Central memory CD4-positive, alpha-beta T cell (primary cell): ENCODE data around the gene RPUSD4.

Source experiments
- DNase-seq: peaks from one replicate; pipeline ENCODE4 v3.0.0; 2022

Gene RPUSD4

DNA sequence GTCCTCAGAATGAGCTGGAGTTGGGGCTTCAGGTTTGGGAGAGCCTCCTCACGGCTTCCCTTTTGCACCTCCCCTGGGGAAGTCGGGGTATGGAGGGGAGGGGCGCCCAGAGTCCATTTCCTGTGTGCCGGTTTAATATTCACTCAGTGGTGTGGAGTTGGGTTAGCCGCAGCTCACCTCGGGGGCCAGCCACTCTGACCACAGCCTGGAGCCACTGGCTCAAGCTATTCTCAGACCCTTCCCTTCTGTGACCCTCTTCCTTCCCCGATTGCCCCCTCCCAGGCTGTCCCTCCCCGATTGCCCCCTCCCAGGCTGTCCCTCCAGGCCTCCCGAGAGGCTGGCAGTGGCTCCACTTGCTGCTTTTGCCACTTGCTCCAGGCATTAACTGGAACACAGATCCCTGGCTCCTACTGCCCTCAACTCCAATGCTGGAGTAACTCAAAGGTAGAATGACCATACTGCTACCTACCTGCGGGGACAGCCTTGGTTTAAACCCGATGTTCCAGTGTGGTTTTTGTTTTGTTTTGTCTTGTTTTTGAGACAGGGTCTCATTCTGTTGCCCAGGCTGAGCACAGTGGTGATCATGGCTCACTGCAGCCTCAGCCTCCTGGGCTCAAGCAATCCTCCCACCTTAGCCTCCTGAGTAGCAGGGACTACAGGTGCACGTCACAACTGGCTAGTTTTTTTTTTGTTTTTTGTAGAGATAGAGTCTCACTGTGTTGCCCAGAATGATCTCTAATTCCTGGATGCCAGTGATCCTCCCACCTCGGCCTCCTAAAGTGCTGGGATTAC, 29.3 kb downstream of the RPUSD4 start:
- DNase-seq = no peak

DNA sequence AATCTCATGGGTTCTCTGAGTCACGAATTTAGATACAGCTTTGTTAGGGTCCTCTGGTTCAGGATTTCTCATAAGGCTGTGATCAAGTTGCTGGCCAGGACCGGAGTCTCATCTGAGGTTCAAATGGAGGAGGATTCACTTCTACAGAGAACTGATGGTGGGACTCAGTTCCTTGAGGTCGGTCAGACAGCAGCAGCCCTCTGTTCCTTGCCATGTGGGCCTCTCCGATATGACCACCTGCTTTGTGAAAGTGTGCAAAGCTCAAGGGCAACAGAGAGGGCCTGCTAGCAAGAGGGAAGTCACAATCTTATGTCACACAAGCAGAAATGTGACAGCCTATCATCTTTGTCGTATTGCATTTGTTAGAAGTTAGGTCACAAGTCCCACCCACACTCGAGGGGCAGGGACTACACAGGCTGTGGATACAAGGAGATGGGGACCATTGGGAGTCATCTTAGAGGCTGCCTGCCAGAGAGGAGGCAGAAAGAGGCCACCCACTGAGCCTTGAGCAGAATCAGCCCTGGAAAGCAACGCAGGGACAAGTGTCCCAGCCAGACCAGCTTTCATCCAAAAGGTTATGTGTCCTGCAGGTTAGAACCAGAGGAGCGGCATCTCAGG, 34.5 kb downstream of the RPUSD4 start:
- no peak for DNase-seq

DNA sequence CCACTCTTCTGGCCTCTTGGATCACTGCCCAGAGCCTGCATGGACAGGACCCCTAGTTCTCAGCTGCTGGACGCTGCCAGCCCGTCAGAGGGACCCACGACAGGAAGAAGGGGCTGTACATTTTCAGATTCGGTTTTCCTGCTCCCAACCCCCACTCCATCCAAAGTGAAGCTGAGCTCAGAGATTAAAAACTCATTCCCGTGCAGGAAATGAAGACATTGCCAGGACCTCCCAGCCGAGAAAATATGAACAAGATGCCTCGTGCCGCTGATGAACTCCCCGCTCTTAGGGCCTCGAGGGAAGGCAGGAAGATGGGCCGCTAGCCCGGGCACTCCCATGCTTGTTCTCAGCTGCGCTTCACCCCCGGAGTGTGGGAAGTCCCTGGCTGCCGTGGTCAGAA, 36.1 kb downstream of the RPUSD4 start:
- no peak for DNase-seq

DNA sequence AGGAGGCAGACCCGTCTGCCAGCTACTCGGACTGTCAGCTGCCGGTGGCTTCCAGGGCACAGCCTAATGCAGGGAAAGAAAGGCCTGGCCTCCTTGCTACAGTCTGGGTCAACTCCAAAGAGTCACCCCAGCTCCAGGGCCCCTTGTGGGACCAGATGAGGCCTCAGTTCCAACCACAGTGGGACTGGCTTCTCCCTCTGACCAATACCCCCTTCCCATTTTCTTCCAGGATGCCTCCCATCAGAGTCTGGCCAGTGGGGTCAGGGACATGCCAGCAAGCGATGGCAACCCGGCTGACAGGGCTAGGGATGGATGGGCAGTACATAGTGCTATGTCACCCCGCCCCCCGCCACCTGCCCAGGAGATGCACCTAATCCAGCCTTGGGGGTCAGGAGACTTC, 36.6 kb downstream of the RPUSD4 start:
- no peak for DNase-seq

DNA sequence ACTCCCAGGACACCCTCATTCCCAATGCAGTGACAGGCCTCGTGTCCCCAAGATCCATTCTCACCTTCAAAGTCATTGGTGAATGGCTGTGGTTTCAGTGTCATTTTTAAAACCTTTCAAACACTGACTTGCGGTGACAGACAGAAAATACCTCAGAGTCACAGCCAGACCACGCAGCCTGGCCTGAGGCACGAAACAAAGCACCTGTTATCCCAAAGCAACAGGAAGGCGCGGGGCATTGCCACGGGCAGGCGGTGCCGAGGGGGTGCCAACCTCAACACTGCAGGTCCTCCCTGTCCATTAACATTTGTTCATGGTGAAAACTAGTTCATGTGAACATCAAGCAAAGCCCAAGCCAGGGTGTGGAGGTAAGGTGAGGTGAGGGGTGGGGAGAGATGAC, 38.2 kb downstream of the RPUSD4 start:
- DNase-seq = no peak

DNA sequence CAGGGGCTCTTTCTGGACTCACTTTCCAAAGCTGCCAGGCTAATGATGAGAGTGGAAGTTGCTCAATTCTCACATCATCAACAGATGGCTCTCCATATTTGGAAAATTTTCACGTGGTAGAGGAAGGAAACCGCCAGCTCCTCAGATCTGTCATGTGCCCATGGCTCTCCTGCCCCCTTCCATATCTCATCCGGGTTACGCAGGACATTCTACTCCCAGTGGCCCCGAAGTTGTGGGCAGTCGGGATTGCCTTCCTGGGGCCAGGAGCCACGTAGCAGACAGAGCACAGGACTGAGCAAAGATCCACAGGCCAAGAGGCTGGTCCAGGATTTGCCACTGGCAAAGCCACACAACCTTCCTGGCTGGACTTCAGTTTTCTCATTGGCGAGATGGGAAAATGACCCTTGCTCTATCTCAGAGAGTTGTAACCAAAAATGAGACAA, 38.8 kb downstream of the RPUSD4 start:
- no peak for DNase-seq

DNA sequence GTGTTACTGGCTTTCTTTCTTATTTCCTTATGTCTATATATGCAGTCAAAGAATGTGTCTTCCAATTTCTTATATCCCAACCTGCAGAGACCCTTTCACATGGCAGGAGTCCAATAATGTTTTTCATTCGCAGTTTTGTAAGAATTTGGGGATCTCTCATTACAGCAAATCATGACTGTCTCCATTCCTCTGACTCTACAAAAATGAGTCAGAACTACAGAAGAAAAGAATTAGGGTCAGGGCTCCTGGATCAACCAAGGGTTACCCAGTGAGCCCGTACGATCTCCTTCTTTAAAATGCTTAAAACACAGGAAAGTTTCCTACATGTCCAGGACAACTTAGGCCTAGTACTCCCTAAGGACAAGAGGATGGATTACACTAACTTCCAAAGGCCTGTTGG, 42.2 kb downstream of the RPUSD4 start:
- no peak for DNase-seq

DNA sequence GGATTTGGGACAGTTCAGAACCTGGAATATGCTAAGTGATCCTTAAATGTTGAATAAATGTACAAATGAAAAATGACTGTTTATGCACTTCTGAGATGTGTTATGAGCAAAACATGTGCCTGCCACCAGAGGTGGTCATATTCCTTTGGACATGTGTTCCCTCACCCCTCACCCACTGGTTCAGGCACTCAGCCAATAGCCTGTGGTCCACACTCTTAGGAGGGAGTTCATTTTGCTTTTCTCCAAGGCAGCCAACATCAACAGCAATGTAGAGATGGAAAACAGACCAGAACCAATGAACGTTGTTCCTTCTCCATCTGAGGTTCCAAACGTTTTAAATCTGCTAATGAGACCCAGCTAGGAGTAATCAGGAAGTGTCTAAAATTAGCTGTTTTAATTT, 44.0 kb downstream of the RPUSD4 start:
- no peak for DNase-seq

DNA sequence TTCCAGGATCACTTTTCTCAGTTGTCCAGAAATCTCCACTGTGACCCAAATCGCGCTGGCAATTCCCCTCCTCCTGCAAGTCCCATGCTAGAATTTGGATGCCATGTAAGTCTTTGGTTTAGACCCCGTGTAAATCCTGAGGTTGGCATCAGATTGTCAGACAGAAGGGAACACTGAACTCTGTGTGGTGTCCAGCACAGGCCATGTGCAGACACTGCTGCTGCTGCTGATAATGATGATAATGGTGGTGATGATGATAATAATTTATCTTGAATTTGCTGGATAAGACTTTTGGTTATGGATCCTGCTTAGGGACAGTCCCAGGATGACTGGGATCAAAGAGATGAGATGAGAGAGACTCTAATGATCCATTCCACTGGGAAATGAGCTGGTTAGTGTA, 45.0 kb downstream of the RPUSD4 start:
- no peak for DNase-seq

DNA sequence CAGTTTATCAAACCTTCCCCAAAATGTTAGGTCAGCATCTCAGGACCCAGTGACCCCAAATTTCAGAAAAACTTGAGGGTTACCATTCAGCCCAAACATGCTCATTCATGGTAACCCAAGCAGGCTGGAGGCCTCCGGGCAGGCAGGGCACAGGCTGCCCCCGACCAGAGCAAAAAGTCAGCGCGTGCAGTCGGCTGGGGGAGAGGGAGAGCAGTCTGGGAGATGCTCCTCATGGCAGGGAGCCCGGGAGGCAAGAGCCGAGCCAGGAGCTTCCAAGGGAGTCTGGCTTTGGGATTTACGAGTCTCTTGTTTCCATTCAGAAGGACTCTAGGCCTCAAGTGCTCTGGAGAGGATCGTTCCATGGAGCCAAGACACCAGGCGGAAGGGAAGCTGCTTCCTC, 45.7 kb downstream of the RPUSD4 start:
- no peak for DNase-seq

DNA sequence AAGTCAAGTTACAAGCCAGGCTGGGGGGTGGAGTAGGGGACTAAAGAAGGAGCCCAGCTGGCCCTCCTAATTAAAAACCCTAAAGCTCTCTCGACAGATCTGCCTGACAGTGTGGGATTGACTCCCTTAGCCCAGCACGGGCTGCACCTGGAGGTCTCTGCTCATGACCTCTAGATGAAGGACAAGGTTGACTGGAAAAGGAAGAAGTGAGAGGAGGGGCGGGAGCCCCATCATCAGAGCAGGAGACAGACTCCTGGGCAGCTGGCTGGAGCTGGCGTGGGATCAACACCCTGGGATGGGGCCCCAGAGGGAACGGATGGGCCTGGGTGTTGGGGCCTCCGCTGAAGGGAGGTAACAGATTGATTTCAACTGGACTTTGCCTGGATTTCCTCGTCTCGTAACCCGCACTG, 46.1 kb downstream of the RPUSD4 start:
- DNase-seq = no peak

DNA sequence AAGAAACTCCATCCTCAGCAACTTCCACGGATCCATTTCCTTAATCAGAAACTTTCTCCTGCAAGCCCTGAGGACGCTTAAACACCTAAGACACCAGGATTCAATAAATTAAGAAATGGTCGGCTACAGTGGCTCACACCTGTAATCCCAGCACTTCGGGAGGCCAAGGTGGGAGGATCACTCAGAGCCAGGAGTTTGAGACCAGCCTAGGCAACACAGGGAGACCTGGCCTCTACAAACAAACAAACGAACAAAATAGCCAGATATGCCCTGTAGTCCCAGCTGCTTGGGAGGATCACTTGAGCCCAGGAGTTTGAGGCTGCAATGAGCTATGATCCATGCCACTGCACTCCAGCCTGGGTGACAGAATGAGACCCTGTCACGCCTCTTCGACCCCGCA, 46.7 kb downstream of the RPUSD4 start:
- DNase-seq = no peak

DNA sequence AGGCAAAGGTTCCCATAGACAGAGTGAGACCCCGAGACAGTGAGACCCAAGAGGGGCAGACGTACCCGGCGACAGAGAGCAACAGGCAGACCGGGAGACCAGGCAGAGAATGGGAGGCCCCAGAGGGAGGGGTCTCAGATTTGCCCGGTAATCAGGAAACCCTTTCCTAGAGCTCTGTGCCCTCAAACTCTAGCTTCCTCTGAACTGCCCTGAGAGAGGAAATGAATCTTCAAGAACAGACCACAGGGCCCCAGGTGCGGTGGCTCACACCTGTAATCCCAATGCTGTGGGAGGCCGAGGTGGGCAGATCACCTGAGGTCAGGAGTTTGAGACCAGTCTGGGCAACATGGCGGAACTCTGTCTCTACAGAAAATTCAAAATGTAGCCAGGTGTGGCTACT, 47.7 kb downstream of the RPUSD4 start:
- DNase-seq = no peak

DNA sequence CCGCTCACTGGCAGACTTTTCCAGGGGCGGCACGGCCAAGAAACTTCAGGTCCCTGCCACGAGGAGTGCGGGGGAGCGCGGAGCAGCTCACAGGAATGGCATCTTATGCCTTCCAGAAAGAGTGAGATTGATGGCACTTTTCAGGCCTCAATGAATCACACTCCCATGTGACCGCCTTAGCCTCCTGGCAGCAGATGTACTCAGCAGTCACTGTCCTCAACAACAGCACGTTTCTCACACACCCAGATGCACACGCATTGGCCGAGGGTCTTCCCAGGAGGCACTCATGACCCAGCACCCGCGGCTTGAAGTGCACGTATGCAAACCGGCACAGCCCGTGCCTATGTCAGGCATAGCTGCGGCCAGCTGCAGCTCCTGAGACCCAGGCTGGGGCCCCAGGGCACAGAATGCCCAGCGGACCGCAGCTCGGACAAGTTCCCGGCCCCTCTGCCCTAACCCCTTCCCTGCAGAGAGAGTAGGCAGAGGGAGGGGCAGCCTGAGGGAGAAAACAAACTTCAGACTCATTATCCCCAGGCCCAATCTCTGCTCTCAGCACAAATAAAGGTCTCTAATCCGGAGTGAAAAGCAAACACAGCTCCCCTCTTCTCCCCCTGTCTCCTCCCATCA, 48.3 kb downstream of the RPUSD4 start:
- no peak for DNase-seq

DNA sequence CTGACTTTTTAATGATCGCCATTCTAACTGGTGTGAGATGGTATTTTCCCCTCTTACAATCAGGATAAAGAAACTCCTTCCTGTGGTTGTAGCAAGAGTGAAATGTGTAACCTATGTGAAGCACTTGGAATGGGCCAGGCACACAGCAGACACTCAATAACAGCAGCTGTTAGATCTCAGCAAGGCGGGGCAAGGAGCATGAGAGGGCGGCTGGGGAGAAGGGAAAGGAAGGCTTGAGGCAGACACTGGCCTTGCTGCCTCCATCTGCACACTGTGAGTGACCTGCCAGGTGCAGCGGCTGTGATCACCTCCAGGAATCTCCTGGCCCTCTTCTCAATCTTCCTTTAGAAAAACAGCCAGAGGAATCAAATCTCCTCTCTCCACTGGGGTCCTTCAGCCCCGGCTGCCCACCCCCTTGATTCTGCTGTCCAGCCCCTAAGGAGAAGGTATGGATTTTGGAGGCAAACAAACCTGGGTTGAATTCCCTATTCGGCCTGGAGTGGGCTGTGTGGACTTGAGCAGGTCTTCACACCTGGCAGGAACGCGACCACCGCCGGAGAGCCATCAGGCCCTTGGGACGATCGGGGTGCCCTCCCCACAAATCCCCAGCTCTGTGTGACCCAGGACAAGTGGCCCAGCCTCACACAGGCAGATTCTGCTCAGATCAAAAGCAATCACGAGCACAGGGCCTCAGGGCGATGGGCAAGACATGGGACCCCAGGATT, 49.0 kb downstream of the RPUSD4 start:
- no peak for DNase-seq

DNA sequence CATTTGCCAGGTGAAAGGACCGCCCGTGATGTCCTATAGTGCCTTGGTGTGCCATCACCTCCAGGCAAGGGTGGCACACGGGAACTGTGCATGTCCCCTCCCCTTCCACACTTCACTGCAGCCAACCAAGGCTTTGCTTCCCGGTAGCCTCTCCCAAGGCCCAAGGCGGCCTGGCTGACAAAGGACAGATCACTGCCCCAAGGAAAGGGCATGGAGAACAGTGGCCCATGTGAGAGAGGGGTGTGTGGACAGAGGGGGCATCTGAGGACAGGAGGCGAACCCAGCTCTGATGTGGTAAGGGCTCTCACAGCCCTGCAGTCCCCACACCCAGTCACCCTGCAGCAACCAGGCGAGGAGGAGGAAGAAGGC, 50.4 kb downstream of the RPUSD4 start:
- DNase-seq = no peak

DNA sequence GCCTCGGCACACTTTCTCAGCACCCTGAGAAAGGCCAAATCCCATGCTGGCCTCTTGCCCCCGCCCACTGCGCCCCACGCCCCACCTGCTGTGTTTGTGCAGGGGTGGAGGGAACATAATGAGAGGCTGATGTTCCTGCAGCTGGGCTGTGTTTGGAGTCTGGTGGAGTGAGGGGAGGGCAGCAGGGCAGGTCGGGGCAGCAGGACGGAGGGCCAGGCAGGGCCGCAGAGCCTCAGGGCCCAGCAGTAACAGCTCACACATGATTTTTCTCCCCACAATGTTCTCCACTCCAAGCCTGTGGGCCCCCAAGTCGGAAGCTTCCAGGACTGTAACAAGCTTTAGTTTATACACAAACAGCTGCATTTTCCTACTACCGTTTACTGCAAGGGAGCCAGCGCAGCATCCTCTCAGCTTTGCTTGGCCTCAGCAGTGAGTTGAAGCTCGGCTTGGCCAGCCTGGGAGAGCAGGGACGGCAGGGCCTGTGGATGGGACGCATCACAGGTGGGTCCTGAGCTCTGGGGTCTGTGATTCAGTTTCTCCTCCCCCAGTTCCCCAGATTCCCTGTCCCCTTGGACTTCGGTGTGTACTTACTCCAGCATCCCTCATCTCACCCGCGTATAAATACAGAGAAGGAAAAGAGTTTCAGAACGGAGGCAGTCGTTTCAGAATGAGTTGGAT, 51.0 kb downstream of the RPUSD4 start:
- DNase-seq = no peak

DNA sequence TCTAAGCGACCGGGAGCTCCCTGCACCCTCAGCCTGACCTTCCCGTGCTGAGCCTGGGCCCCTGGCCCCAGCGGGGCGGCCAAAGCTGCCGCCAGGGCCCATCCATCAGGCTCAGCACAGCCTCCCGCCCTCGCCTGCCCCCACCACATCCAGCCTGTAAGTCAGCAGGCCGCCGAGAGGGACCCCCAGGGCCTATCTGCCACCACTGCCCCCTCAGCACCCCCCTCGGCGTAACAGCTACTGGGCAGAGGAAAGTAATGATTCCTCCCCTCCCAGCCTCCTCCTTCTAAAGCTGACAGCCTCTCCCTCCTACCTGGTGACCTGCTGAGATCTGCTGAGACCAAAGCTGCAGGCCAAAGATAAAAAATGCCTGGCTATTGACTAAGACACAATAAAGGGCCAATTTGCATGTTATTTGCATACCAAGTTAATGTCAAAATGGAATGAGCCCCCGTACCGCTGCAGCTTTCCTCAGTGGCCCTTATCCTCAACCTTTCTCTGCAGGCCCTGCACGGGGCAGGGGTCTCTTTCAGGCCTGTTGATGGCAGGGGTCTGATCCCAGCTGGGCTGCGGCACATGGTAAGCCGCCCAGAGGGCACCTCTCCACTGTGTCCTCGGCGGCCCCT, 51.6 kb downstream of the RPUSD4 start:
- no peak for DNase-seq

DNA sequence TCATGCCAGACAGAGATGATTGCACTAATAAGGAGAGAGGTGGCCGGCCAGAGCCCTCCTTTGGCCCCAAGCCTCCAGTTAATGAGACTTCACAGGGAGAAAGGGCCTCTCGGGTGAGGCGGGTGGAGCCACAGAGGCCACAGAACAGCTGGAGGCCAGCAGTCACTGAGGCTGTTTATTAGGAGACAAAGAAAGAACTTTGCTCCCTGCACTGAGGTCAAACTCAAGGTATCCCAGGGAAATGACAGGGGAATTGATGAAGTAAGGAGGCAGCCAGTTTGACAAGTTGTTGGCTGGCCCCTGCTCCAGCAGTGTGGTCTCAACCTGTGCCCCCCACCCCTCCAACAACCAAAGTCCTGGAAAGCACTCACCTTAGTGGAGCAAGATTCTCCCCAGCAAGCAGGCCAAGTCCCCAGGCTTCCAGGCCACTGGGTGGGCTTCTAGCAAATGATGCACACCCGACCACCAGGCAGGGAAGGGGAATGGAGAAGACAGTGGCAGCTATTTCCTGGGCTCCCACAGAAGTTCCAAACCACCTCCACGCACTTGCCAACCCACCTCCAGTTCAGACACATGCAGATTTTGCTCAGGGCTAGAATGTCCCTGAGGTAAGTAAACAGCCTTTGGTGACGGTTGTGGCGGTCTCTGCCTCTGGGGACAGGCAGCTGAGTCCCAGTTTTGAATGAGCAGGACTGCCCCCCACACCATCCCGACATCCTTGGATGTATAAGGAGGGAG, 53.2 kb downstream of the RPUSD4 start:
- DNase-seq = no peak

DNA sequence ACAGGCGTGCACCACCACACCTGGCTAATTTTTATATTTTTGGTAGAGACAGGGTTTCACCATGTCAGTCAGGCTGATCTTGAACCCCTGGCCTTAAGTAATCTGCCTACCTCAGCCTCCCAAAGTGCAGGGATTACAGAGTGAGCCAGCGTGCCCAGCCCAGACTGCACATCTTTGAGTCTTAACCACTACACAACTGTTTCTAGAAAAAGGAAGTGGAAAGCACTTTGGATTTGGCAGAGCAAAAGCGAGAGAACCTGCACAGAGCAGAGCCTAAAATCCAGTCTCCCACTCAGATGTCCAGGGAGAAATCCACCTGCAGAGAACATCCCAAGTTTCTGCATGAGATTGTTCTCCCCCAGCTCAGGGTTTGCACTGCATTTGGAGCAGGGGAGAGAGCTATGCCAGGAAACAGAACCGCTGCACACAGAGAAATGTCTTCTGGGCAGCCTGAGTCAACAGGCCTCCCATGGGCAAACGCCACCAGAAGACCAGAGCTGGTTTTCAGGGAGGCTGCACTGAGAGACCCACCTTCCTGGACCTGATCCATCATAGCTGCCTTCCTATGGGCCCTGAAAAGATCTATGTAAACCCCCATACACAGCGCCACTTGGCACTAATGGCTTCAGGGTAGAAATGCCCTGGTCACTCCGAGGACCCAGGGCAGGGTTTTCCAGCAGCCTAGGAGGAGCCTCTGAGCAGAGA, 54.0 kb downstream of the RPUSD4 start:
- no peak for DNase-seq

DNA sequence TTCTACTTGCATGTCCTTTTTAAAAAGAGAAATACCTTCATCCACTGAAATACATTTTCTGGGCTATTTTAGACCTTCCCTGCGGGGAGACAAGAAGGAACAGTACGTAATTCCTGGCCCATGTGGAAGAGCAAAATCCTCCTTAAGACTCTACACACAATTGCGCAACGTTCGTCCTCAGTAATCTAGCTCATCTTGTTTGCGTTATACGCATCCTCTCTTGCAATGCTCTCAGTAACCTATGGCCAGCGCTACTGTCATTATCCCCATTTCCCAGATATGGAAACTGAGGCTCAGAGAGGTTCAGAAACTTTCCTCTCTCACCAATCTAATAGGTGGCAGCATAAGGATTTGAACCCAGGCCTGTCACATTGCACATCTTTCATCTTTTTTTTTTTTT, 54.6 kb downstream of the RPUSD4 start:
- DNase-seq = no peak
